ENCODE data around the gene HOXA4. TPM values are rescaled to one million over a fixed set of nuclear protein-coding genes. Genes with fewer than 3 reads are reported as not detected.

HOXA4 gene
- total and polyA plus RNA-seq, 2 donors (not counting 1 experiment from before 2014, with no cell fraction given), result 0.33 to 3.6 TPM

DNA sequence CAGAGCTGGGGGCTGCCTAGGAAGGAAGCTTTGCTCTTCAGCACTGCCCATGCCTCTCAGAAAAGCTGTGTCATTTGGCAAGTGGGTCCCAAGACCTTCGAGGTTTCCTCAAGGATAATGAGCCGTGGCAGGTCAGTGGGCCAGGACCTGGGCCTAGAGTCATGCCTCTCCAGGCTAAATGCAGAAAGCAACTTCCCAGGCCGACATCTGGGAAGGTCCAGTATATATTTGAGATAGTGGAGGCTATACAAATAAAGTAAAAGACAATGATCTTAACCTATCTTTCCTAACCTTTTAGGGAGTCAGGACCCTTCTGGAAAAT lies 45.9 kb upstream of the HOXA4 start:
- Histone ChIP-seq H3K79me2 (ENCODE audit: control insufficient read depth, insufficient read depth, low read length) (no peaks in the 10 kb centered on the region), H3K27ac (ENCODE audit: insufficient read depth, low read length) (no peak overlapping the region), H3K9me3 (ENCODE audit: control insufficient read depth, insufficient read depth, low read depth, low read length) (no peaks in the 10 kb centered on the region), H3K27me3 (ENCODE audit: control insufficient read depth, insufficient read depth, low read length) (peaks cover 52% of the 10 kb centered on the region), H3K4me3 (replicated peaks in 1 of 4; ENCODE audit: control extremely low read depth in 1 of 4, insufficient read depth in 1 of 4, low read depth in 3 of 4, low read length in 4 of 4) (no peak overlapping the region), H2AFZ (ENCODE audit: low read length) (no peak overlapping the region), H3K36me3 (ENCODE audit: control insufficient read depth, insufficient read depth, low read length) (no peaks in the 10 kb centered on the region), H3K9ac (ENCODE audit: insufficient read depth, low read length) (no peak overlapping the region), H3K4me1 (ENCODE audit: control insufficient read depth, extremely low read depth, insufficient read depth, low read length) (no peaks in the 10 kb centered on the region), H3K4me2 (ENCODE audit: extremely low read depth, insufficient read depth, low read length) (no peak overlapping the region), H4K20me1 (ENCODE audit: control insufficient read depth, extremely low read depth, insufficient read depth, low read length) (no peaks in the 10 kb centered on the region)
- DNase-seq (ENCODE audit: low read depth in 2 of 2), result no peak
- no peak for TF ChIP-seq EZH2 (IDR thresholded peaks at IDR 0.05; ENCODE audit: low read length, missing control alignments)
- TF ChIP-seq, protein P1, sequence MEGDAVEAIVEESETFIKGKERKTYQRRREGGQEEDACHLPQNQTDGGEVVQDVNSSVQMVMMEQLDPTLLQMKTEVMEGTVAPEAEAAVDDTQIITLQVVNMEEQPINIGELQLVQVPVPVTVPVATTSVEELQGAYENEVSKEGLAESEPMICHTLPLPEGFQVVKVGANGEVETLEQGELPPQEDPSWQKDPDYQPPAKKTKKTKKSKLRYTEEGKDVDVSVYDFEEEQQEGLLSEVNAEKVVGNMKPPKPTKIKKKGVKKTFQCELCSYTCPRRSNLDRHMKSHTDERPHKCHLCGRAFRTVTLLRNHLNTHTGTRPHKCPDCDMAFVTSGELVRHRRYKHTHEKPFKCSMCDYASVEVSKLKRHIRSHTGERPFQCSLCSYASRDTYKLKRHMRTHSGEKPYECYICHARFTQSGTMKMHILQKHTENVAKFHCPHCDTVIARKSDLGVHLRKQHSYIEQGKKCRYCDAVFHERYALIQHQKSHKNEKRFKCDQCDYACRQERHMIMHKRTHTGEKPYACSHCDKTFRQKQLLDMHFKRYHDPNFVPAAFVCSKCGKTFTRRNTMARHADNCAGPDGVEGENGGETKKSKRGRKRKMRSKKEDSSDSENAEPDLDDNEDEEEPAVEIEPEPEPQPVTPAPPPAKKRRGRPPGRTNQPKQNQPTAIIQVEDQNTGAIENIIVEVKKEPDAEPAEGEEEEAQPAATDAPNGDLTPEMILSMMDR (conservative IDR thresholded peaks at IDR 0.05 in 1 of 2, IDR thresholded peaks at IDR 0.05 in 1 of 2; ENCODE audit: low read depth in 1 of 2, low read length in 2 of 2), result no peak

DNA sequence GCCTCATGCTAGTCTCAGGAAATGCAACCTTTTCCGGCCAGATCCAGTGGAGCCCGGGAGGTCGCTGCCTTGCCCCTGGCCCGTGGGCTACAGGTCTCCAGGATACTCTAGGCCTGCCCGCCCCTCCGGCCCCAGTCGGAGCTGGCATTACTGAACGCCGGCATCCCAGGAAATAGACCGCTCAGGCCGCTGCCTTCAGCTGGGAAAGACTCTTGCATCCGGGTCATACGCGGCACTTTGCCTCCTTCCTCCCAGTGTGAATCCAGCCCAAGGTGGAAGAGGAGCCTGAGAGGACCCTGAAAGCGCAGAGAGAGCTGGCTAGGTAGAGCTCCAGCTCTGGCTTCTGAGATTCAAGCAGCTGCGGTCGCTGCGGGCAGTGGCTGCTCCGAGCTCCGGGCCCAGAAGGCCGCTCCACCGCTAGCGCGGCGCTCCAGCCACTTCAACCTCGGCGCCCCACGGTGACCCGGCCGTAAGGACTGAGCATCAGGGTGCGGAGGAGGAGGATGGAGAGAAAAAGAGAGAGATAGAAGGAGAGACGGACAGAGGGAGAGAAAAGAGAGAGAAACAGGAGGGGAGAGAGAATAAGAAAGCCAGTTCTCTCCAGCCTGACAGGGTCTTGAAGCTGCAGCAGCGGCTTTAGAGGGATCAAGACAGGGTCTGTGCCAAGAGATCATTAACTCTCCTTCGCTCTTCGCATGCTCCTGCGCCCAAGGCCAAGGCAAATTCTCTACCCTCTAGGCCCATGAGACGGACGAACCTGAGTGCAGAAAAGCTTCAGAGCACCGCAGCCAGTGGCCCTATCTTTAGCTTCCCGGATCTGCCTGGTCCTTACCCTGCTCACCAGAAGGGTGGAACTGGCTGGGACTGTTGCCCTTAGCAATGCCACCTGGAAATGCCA lies 45.3 kb upstream of the HOXA4 start:
- Histone ChIP-seq H2AFZ (ENCODE audit: low read length) (no peak overlapping the region), H3K36me3 (ENCODE audit: control insufficient read depth, insufficient read depth, low read length) (no peaks in the 10 kb centered on the region), H3K79me2 (ENCODE audit: control insufficient read depth, insufficient read depth, low read length) (no peaks in the 10 kb centered on the region), H3K27me3 (ENCODE audit: control insufficient read depth, insufficient read depth, low read length) (peaks cover 57% of the 10 kb centered on the region), H3K4me2 (ENCODE audit: extremely low read depth, insufficient read depth, low read length) (no peak overlapping the region), H4K20me1 (ENCODE audit: control insufficient read depth, extremely low read depth, insufficient read depth, low read length) (no peaks in the 10 kb centered on the region), H3K4me1 (ENCODE audit: control insufficient read depth, extremely low read depth, insufficient read depth, low read length) (no peaks in the 10 kb centered on the region), H3K9ac (ENCODE audit: insufficient read depth, low read length) (no peak overlapping the region), H3K4me3 (replicated peaks in 1 of 4; ENCODE audit: control extremely low read depth in 1 of 4, insufficient read depth in 1 of 4, low read depth in 3 of 4, low read length in 4 of 4) (no peak overlapping the region), H3K27ac (ENCODE audit: insufficient read depth, low read length) (no peak overlapping the region), H3K9me3 (ENCODE audit: control insufficient read depth, insufficient read depth, low read depth, low read length) (no peaks in the 10 kb centered on the region)
- TF ChIP-seq, protein P1 (conservative IDR thresholded peaks at IDR 0.05 in 1 of 2, IDR thresholded peaks at IDR 0.05 in 1 of 2; ENCODE audit: low read depth in 1 of 2, low read length in 2 of 2), result no peak
- TF ChIP-seq EZH2 (IDR thresholded peaks at IDR 0.05; ENCODE audit: low read length, missing control alignments), result no peak
- no peak for DNase-seq (ENCODE audit: low read depth in 2 of 2)

DNA sequence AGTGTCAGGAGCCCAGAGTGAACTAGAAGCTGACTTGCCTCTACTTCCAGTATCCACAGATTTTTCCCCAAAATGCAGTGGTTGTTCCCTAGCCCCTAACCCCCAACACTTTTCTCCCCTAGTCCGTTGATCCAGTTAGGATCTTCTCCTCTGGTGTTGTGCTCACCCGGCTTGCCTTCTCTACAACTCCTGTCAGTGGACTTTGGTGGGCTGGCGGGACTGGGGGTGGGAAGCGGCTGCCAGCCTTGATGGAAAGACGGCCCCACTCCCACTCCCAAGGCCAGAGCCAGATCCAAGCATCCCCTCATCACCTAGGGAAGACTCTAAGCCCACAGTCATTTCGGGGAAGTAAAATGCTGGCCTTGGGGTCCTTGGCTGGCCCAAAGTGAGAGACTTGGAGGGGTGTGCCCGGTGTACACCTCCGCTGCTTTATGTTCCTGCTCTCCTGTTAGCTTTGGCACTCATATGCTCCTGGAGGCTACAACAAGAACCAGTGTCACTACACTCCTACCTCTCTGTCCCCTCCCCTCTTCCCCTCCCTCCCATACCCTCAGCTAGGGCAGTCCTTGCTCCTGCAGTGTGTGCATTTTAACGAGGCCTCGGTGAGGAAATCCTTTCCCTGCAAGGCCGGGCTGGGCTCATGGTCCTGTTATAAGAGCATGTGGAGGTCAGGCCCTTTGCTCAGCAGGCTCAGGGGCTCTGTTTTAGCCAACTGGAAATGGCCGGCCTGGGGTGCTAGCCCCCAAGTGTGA lies 44.5 kb upstream of the HOXA4 start:
- Histone ChIP-seq H3K4me3 (replicated peaks in 1 of 4; ENCODE audit: control extremely low read depth in 1 of 4, insufficient read depth in 1 of 4, low read depth in 3 of 4, low read length in 4 of 4) (no peak overlapping the region), H4K20me1 (ENCODE audit: control insufficient read depth, extremely low read depth, insufficient read depth, low read length) (no peaks in the 10 kb centered on the region), H3K79me2 (ENCODE audit: control insufficient read depth, insufficient read depth, low read length) (no peaks in the 10 kb centered on the region), H3K9ac (ENCODE audit: insufficient read depth, low read length) (no peak overlapping the region), H2AFZ (ENCODE audit: low read length) (no peak overlapping the region), H3K4me2 (ENCODE audit: extremely low read depth, insufficient read depth, low read length) (no peak overlapping the region), H3K27ac (ENCODE audit: insufficient read depth, low read length) (no peak overlapping the region), H3K9me3 (ENCODE audit: control insufficient read depth, insufficient read depth, low read depth, low read length) (no peaks in the 10 kb centered on the region), H3K36me3 (ENCODE audit: control insufficient read depth, insufficient read depth, low read length) (no peaks in the 10 kb centered on the region), H3K4me1 (ENCODE audit: control insufficient read depth, extremely low read depth, insufficient read depth, low read length) (no peaks in the 10 kb centered on the region), H3K27me3 (ENCODE audit: control insufficient read depth, insufficient read depth, low read length) (peaks cover 61% of the 10 kb centered on the region)
- DNase-seq (ENCODE audit: low read depth in 2 of 2), result no peak
- no peak for TF ChIP-seq EZH2 (IDR thresholded peaks at IDR 0.05; ENCODE audit: low read length, missing control alignments)
- TF ChIP-seq, protein P1 (conservative IDR thresholded peaks at IDR 0.05 in 1 of 2, IDR thresholded peaks at IDR 0.05 in 1 of 2; ENCODE audit: low read depth in 1 of 2, low read length in 2 of 2), result no peak

All from fibroblast of lung (primary cell).